SH-SY5Y (cell line): ENCODE results near the gene ZBTB7C.

Source experiments
- GATA2 ChIP-seq: IDR thresholded peaks from 2 replicates; pipeline ENCODE4 v1.6.1; 2011; ENCODE audit warnings: mild to moderate bottlenecking, low read depth, low read length
- GATA3 ChIP-seq: IDR thresholded peaks from 2 replicates; pipeline ENCODE4 v1.6.1; 2011; ENCODE audit warnings: low read depth, mild to moderate bottlenecking, low read length, moderate library complexity

- TF ChIP-seq GATA3 = no peak
- no peak for TF ChIP-seq GATA2
Observed at GRCh38 chr18:48193521-48194492, 215.4 kb downstream of the ZBTB7C start.
